NCI-H526 treated with DMSO at 0.1 percent for 48 hours (cell line): ENCODE measurements around the gene RBFOX1.

Source experiments
- DNase-seq: peaks from one replicate; lab custom pipeline; 2025; lab: John Stamatoyannopoulos, UW

Gene RBFOX1

DNA sequence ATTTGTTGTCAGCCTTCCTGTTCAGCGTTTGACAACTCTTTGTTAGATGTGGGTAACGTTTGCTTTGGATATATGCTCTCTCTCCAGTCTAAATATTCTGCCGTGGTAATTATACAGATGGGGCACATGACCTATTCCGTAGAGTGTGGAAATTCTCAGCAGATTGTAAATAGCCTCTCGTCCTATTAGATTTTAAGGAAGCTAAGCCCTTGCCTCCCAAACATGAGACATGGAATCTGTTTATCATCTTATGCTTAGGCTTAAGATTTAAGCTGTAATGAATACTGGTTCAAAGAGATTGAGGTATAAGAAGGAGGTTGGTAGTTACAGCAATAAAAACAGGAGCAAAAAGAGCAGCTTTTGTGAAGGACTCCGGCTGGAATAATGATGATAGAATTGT lies 87.4 kb downstream of the RBFOX1 start:
- DNase-seq = no peak

GRCh38 chr16:7420843-7421242 lies 88.2 kb downstream of the RBFOX1 start:
- DNase-seq = no peak

DNA sequence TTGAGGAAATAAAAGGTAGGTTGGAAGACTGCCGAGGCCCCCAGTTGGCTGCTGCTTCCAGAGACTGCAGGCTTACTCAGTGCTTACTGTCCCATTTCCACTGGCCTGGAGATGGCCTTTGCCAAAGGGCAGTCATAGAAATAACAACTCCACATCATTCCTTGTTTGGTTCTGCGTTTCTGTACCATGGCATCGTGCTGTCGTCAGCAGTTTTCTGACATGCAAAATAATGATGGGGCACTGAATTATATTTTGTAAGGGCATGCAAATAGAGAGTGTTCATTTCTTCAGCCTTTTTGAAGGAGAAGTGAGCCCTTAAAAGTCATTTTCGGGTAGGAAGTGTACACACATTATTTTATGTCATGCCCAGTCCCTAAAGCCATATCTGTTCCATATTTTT lies 88.9 kb downstream of the RBFOX1 start:
- no peak for DNase-seq

GRCh38 chr16:7422036-7422888 lies 89.6 kb downstream of the RBFOX1 start:
- no peak for DNase-seq

DNA sequence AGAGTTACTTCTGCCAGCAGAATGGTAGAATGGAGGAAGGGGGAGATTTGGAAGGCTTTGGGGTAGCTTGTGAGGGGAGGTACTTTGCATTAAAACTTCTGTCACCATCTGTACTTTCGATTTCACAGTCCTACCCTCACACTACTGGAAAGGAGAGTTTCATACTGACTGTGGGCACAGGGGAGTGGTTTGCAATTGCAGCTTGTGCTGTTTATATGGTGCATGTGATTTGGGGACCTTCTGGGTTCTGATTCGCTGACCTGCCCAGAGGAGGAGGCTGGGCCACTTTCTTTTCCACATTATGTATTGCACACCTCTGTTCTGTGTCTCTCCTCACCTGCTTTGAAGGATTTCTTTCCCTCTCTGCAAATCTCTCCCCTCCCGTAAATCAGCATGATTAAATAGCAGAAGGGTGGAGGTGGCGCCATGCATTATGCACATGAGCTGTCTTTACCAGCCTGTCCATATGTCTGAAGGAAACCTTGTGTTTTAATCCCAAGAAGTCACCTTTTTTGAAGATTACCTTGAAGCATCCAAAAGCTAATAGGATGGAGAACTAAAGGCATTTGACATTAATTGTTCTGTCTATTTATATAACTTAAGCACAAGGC lies 90.9 kb downstream of the RBFOX1 start:
- no peak for DNase-seq

DNA sequence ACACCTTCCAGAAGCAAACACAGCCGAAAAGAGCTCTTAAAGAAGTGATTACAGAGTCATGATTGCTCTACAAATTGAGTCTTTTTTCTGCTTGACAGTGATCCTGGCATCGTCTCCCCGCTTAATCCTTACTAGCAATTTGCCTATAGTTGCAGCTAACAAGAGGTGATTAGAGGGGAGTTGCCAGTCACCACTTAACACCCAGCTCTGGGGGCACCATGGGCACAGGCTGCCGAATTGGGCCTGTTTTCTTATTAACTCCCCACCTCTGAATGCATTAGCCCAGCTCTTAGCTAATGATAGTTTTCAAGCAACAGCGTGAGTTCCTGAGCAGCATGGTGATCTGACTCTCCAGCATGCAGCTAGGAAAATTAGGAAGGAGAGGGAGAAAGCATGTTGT lies 93.5 kb downstream of the RBFOX1 start:
- DNase-seq = no peak

GRCh38 chr16:7431723-7432122 lies 99.1 kb downstream of the RBFOX1 start:
- DNase-seq = no peak

GRCh38 chr16:7436306-7436705 lies 103.7 kb downstream of the RBFOX1 start:
- DNase-seq = no peak

DNA sequence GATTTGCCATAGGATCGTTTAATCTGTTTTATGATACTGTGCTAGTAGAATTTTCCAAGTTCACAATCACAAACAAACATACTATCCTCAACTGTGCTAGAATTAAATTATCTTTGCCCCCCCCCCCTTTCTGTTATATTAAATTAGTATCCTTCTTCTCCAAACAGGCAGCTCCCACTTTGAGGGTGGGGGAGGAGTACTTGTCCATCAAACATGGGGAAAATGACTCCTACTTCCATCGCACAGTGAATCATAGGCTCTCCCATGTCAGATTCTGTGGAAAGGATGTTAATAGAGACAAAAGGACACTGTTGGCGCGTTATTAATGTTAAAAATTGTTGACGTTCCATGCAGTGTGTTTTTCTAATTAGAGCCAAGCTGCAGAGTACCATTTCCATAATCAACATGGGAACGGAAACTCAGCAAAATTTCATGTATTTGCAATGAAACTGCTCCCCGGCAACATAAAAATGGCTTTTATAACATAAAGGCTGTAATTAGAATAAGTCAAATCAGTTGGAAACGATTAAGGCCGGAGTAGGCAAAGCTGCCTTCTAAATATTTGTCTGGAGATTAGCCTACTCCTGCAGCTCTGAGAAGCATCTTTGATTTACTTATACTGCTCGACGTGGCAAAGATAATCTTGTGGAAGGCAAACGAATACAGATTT lies 104.6 kb downstream of the RBFOX1 start:
- no peak for DNase-seq

DNA sequence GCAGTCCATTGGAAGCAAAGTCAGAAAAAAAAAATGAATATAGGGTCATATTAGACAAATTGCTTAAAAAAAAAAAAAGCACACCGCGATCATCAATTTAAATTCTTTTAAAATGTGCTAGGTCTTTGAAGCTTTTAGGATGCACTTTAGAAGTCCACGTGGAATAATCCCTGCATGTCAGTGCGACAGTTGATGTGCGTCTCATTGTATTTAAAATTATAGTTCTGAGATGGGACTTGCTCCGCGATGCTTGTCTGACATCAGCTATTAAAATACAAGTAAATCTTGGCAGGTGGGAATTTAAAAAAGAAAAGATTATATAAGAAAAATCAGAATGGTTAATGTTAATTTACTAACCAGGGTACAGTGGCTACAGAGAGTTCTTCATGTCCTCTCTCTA lies 105.2 kb downstream of the RBFOX1 start:
- no peak for DNase-seq

DNA sequence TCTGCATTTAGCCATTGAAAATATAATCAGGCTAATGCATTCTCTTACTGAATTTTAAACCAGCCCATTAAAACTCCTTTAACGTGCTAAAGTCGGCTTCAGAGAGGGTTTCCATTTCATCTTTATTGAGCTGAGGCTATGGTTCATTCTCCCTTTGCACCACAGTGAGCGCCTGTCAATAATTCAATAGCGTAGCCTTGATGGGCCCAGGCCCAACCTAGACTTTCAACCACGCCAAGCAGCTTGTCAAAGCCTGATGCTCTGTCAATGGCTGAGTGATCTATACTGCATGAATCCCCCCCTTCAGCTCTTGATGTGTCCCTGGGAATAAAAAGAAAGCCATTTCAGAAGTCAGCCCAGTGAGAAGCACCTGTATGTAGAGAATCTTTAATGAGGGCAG lies 106.0 kb downstream of the RBFOX1 start:
- no peak for DNase-seq

DNA sequence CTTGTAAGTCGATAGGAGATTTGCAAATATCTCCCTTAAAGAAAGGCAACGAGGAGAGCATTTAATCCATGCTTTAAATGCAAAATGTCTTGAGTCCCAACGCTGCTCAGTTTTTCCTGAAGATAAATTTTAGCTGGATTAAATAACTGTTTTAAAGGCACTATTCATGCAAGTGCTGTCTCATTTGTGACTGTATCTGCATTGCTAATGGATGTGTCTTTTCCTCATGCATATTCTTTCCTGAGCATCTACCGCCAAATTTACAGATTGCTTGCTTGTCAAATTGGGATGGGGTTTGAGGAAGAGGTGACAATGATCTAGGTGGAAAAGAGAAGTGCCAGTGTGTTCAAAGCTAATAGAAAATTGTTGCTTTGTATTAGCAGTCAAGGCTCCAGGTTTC lies 106.9 kb downstream of the RBFOX1 start:
- DNase-seq = no peak

GRCh38 chr16:7440886-7441400 lies 108.3 kb downstream of the RBFOX1 start:
- DNase-seq = no peak

DNA sequence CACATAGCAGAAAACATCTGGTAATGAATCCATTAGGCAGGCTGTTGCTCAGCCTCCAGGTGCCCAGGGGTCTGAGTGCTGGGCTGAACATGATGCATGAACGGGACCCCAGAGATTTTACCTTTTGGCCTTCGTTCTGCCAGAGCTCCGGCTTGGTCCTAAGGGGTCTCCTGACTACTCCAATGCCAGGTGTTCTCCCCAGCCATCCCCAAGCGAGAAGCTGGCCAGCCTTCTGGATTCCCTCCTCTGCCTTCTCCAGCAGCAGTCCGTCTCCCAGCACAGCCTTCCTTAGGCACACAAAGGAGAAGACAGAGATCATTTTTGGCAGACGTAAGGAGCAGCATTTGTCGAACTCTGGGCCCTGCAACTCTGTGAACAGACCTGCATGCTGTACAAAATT lies 109.4 kb downstream of the RBFOX1 start:
- no peak for DNase-seq

DNA sequence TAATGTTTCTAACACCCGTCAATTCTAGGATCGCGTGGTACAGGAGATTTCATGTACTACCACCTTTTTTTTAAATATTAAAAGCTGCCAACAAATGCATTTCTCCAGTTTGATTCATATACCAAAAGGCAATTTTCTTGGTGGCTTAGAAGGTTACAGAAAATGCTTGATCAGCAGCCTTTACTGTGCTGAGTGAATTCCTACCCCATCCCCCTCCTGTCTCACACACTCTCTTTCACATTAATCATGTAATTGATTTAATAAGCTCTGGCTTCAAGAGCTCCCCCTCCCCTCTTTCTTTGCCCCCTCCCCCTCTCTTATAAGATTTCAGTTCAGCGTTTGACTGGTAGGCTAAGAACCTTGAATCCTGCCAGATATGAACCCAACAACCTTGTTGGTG lies 110.5 kb downstream of the RBFOX1 start:
- DNase-seq = no peak

- DNase-seq = no peak
These were observed 111.2 kb downstream of the RBFOX1 start for GRCh38 chr16:7443648-7444365.

- no peak for DNase-seq
These were observed 116.7 kb downstream of the RBFOX1 start for GRCh38 chr16:7449306-7449705.

GRCh38 chr16:7449808-7450207 lies 117.2 kb downstream of the RBFOX1 start:
- DNase-seq = no peak

- DNase-seq = no peak
These were observed 117.8 kb downstream of the RBFOX1 start for GRCh38 chr16:7450440-7450839.

- no peak for DNase-seq
These were observed 119.4 kb downstream of the RBFOX1 start for GRCh38 chr16:7452090-7452489.

- peak; percentile 37 for DNase-seq
These were observed 123.6 kb downstream of the RBFOX1 start for GRCh38 chr16:7456211-7456610.

GRCh38 chr16:7458144-7458543 lies 125.5 kb downstream of the RBFOX1 start:
- DNase-seq = no peak
